Neural cell (in vitro differentiated cells): Measurements from ENCODE around the gene DMKN.

Experiments used
- EZH2 ChIP-seq: fragments of 200-600, 300-800 bp; shearing (Covaris generic), sonication (generic); IDR thresholded peaks from 2 replicates; pipeline ENCODE4 v1.6.1; 2014; ENCODE audit warnings: antibody characterized with exemption, low read length, borderline replicate concordance, mild to moderate bottlenecking; ENCODE audit not compliant: insufficient read depth, poor library complexity, severe bottlenecking
- MXI1 ChIP-seq: fragments of 450-650 bp; conservative IDR thresholded peaks from 2 replicates; pipeline ENCODE4 v1.6.1; 2014; ENCODE audit warnings: antibody characterized with exemption, mild to moderate bottlenecking; ENCODE audit not compliant: poor library complexity, severe bottlenecking
- SMC3 ChIP-seq: fragments of 450-650 bp; conservative IDR thresholded peaks from 2 replicates; pipeline ENCODE4 v1.6.1; 2014; ENCODE audit warnings: antibody characterized with exemption, mild to moderate bottlenecking, moderate library complexity; ENCODE audit not compliant: poor library complexity
- TAF1 ChIP-seq: IDR thresholded peaks from 2 replicates; pipeline ENCODE4 v1.6.1; 2012; ENCODE audit warnings: low read depth
- TF ChIP-seq, protein P1 (sequence below): fragments of 450-650 bp; IDR thresholded peaks from 2 replicates; pipeline ENCODE4 v1.5.1; 2014; ENCODE audit warnings: antibody characterized with exemption, mild to moderate bottlenecking, moderate library complexity; ENCODE audit not compliant: poor library complexity, severe bottlenecking

DNA sequence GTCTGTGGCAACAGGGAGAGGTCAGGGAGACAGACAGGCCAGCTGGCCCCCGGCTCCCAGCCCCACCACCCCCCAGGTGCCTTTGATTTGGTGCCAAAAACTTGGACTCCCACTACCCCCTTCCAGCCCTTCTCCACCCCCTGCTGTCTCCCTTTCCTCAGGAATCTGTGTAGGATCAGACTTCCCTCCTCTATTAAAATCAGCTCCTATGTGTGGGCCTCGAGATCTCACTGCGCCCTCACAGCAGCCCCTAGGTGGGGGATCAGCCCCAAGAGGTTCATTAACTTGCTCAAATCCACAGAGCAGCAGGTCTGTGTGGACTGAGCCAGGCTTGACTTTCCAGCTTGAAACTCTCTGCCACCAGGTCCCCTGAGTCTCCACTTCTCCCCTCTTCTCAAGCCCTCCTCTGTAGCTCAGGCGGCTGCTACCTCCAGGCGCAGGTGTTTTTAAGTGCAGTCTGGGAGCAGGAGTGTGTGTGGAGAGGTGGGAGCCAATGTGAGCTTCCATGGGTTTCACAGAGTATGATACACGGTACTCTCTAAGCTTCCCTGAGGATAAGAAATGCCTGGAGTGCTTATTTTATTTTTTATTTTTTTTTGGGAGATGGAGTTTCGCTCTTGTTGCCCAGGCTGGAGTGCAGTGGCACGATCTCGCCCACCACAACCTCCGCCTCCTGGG lies 21.5 kb upstream of the DMKN start:
- no peak for TF ChIP-seq TAF1
- no peak for TF ChIP-seq SMC3
- TF ChIP-seq, protein P1, sequence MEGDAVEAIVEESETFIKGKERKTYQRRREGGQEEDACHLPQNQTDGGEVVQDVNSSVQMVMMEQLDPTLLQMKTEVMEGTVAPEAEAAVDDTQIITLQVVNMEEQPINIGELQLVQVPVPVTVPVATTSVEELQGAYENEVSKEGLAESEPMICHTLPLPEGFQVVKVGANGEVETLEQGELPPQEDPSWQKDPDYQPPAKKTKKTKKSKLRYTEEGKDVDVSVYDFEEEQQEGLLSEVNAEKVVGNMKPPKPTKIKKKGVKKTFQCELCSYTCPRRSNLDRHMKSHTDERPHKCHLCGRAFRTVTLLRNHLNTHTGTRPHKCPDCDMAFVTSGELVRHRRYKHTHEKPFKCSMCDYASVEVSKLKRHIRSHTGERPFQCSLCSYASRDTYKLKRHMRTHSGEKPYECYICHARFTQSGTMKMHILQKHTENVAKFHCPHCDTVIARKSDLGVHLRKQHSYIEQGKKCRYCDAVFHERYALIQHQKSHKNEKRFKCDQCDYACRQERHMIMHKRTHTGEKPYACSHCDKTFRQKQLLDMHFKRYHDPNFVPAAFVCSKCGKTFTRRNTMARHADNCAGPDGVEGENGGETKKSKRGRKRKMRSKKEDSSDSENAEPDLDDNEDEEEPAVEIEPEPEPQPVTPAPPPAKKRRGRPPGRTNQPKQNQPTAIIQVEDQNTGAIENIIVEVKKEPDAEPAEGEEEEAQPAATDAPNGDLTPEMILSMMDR, result no peak
- TF ChIP-seq EZH2, result no peak
- TF ChIP-seq MXI1, result no peak
